PFSK-1 (cell line): ENCODE data around the gene SLAMF9.

Source experiments
- FOXP2 ChIP-seq: optimal IDR thresholded peaks from 2 replicates; pipeline ENCODE3; 2011; ENCODE audit warnings: borderline replicate concordance, control low read depth, inconsistent platforms; ENCODE audit not compliant: insufficient read depth; ENCODE audit errors: extremely low read length, extremely low read depth
- POLR2AphosphoS5 ChIP-seq: IDR thresholded peaks from 2 replicates; pipeline ENCODE4 v1.6.1; 2012; ENCODE audit warnings: low read depth, mild to moderate bottlenecking, control low read depth, low read length, moderate library complexity
- REST ChIP-seq, 2 experiments: IDR thresholded peaks; 2 replicates each; pipeline versions ENCODE4 v1.6.1 to v1.8.0; 2011 to 2012; ENCODE audit warnings: low read depth in 2 of 2, low read length in 2 of 2, control low read depth in 1 of 2, inconsistent platforms in 1 of 2, mild to moderate bottlenecking in 1 of 2, moderate library complexity in 1 of 2; ENCODE audit not compliant: insufficient read depth in 1 of 2
- SIN3A ChIP-seq: IDR thresholded peaks from 2 replicates; pipeline ENCODE4 v1.6.1; 2012; ENCODE audit warnings: mild to moderate bottlenecking, low read length, moderate library complexity, borderline replicate concordance; ENCODE audit not compliant: insufficient read depth
- TAF1 ChIP-seq: IDR thresholded peaks from 2 replicates; pipeline ENCODE4 v1.6.1; 2012; ENCODE audit warnings: low read length, control low read depth, borderline replicate concordance; ENCODE audit not compliant: insufficient read depth

The SLAMF9 gene

GRCh38 chr1:159915571-159916241, 38.3 kb downstream of the SLAMF9 start:
- TF ChIP-seq REST (IDR thresholded peaks at IDR 0.05; ENCODE audit: insufficient read depth in 1 of 2, low read depth in 2 of 2, low read length in 2 of 2) (no peak), SIN3A (no peak), FOXP2 (no peak), POLR2AphosphoS5 (no peak), TAF1 (no peak)

- TF ChIP-seq SIN3A (no peak), TAF1 (no peak), FOXP2 (no peak), REST (IDR thresholded peaks at IDR 0.05; ENCODE audit: insufficient read depth in 1 of 2, low read depth in 2 of 2, low read length in 2 of 2) (no peak), POLR2AphosphoS5 (no peak)
Measured at GRCh38 chr1:159914252-159915018, 39.6 kb downstream of the SLAMF9 start.

- TF ChIP-seq SIN3A (no peak), POLR2AphosphoS5 (no peak), TAF1 (no peak), FOXP2 (no peak), REST (IDR thresholded peaks at IDR 0.05; ENCODE audit: insufficient read depth in 1 of 2, low read depth in 2 of 2, low read length in 2 of 2) (no peak)
Measured at GRCh38 chr1:159913451-159914192, 40.4 kb downstream of the SLAMF9 start.

- TF ChIP-seq FOXP2 (no peak), REST (IDR thresholded peaks at IDR 0.05; ENCODE audit: insufficient read depth in 1 of 2, low read depth in 2 of 2, low read length in 2 of 2) (no peak)
Measured at GRCh38 chr1:159911326-159912070, 42.5 kb downstream of the SLAMF9 start.
